GM12873 (cell line): ENCODE measurements around the gene ERF.

ENCODE experiments used
- TF ChIP-seq, protein P1 (sequence below): IDR thresholded peaks from 2 replicates; pipeline ENCODE4 v1.5.1; 2012; ENCODE audit warnings: low read depth, mild to moderate bottlenecking, moderate library complexity, low read length, control low read depth; ENCODE audit not compliant: insufficient read depth; ENCODE audit errors: missing control alignments

The ERF gene

DNA sequence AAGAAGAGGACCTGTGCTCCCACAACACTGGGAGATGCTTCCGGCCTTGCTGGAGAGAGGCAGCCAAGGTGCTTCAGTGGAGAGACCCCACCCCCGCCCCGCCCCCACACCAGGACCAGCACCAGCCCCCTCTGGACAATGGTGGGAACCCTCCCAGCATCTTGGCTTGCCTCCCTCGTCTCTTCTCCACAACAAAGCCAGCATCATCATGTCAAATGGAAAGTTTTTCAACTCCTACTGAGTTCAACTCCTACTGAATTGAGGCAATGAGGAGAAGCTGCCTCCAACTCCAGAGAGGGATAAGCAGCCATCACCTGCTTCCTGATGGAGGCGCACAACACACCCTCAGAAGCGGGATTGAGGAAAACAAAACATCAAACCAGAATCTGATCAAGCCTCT lies 50.3 kb downstream of the ERF start:
- TF ChIP-seq, protein P1, sequence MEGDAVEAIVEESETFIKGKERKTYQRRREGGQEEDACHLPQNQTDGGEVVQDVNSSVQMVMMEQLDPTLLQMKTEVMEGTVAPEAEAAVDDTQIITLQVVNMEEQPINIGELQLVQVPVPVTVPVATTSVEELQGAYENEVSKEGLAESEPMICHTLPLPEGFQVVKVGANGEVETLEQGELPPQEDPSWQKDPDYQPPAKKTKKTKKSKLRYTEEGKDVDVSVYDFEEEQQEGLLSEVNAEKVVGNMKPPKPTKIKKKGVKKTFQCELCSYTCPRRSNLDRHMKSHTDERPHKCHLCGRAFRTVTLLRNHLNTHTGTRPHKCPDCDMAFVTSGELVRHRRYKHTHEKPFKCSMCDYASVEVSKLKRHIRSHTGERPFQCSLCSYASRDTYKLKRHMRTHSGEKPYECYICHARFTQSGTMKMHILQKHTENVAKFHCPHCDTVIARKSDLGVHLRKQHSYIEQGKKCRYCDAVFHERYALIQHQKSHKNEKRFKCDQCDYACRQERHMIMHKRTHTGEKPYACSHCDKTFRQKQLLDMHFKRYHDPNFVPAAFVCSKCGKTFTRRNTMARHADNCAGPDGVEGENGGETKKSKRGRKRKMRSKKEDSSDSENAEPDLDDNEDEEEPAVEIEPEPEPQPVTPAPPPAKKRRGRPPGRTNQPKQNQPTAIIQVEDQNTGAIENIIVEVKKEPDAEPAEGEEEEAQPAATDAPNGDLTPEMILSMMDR = no peak

DNA sequence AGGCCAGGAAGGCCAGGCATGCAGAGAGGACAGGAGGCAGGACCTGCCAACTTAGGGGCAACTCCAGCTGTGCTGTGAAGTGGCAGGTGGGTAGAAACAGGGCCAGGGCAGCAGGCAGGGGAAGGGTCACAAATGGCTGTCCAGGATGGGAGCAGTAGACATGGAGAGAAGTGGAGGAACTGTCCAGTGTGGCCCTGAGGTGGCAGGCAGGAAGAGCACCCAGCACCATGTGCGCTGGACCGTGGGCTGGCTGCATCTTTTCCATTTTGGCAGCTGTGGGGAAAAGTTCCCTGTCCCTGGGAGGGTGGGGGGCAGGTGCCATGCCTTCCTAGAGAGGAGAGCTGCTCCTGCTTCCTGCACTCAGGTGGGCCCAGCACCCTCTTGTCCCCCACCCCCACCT lies 51.2 kb downstream of the ERF start:
- TF ChIP-seq, protein P1 = no peak

DNA sequence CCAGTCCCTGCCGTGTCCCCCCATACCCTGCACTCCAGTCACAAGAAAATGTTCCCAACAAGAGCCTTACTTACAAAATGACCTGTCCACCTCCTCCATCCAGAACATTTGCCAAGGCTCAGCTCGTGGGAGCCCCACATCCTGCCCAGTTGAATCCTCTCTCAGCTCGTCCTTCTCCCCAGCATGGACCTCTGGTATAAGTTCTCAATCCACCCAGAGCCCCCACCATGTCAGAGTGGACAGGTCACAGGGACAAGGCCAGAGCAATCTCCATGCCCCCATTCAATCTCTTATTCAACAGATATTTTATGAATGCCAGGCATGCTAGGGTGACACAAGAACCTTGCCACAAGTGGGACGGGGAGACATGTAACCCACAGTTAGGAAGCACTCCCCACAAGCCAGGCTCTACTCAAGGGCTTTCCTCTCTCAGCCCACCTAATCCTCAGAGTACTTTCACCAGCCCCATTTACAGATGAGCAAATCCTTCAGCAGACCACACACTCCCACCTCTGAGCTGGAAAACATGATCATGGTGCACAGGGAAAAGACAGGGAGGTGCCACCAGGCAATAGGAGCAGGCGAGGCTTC lies 52.5 kb downstream of the ERF start:
- TF ChIP-seq, protein P1 = no peak

DNA sequence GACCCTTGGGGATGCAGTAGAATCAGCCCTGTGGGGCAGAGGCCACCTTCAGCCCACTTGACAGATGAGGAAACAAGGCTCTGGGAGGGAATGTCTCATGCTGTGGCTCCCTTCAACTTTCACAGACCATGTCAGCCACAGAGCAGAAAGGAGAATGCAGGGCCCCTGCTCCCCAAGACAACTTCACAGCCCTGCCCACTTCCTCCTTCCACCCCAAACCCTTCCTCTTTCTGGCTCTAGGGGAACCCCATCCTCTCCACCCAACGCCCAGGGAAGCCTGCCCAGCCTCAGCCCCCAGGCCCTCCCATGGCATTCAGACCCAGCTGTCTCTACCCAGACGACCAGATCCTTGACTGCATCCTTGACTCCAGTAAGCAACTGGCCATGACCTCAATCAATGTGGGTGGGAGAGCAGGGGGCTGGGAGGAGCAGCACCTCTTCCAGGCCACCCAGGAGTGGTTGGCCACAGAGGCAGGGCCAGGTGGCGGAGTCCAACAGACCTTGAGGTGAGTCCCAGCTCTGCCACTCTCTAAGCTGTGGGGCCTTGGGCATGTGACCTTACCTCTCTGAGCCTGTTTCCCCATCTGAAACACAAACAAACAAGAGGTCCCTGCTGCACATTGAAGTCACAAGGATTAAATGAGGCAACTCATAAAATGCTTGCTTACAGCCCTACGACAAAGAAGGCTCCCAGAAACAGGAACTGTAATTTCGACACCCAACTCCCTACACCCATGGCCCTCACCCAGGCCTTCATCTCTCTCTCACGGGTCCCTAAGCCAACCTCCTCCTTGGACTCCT lies 53.2 kb downstream of the ERF start:
- TF ChIP-seq, protein P1 = no peak

DNA sequence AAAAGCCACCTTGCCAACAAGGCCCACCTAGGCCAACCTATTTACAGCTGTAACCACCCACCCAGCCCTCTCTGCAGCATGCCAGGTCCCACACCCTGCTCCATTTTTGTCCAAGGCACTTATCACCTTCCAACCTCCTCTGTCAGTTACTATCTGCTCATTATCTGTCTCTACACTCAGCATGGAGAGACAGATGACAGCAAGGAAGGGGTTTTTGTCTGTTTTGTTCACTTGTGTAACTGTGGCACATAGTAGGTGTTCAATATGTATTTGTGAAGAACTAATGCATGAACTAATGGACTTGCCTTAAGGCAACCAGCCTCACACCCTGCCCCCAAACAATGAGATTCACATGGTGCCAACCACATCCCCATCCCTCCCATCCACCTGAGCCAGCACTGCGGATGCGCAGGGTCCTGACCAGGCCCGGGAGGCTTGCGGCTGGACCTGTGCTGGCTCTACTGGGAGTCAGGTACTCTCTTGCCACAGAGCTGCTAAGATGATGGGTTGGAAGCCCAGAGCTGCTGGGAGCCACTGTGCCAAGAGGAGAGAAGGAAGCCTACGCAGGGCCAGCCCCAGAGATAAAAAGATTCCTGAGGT lies 54.7 kb downstream of the ERF start:
- TF ChIP-seq, protein P1 = no peak

DNA sequence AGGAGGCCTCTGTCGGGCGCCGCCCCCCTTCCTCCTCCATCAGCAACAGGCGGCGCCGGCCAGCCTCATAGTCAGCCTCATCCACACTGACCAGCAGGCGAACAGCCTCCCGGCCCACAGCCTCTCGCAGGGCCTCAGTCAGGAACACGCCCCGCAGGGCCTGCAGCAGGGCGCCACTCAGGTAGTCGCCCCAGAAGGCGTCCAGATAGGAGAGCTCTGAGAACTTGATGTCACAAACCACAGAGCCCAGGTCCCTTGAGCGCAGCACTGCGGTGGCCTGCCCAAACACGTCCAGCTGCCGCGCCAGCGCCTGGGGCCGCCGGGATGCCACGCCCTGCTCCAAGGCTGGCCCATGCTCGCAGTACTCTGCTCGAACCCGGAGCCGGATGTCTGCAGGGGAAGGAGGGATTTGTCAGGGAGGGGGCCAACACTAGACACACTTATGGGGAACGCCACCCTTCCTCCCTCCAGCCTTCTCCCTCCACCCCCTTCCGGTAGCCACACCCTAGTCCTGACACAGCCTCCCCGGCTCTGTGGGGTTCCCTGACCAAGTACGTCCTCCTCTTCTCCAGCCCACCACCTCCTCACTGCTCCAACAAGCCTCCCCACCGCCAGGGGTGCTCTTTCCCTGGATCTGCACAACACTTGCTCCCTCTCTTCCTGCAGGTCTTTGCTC lies 55.4 kb downstream of the ERF start:
- TF ChIP-seq, protein P1 = peak; percentile 66
